Activated CD4-positive, alpha-beta T cell treated with anti-CD3 and anti-CD28 coated beads, Interleukin-2, amount 50 U/mL, for 48 hours (primary cell): ENCODE results near the gene DNAJB4.
"Not testable (repeated sequence)": the region's sequence is repeated elsewhere in the genome, so short reads cannot be mapped to it uniquely, and the experiment has no call there.

Experiments used
- DNase-seq, 2 experiments: peaks; one replicate each; pipeline ENCODE4 v3.0.0-alpha.2; 2020

The DNAJB4 gene

DNA sequence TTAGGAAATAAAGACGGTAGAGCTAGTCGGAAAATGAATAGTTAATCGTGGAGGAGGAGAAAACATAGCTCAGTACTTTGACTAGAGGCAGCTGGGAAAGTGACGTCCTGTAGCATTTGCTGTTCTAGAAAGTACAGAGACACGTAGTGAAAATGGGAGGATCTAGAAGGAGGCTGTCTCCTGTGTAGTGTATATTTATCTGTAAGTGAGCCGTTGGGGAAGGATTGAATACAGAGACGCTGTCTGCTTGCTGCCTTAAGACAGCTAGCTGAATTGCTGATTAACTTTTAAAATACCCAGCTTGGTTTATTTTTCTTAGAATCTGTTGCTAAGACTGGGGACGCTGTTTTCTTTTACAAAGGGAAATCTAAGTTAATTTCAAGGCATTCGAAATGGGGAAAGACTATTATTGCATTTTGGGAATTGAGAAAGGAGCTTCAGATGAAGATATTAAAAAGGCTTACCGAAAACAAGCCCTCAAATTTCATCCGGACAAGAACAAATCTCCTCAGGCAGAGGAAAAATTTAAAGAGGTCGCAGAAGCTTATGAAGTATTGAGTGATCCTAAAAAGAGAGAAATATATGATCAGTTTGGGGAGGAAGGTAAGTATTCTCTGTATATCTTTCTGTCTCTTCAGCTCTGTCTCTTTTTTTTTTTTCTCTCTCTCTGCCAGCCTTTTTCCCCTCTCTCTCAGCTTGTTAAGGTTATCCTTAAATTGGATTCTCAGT is at the start of gene DNAJB4:
Gene DNAJB4, plus strand, starts transcription at position 221 of the 729 bp plus-strand sequence. Its CDS starts 172 bp downstream, at position 393.
- DNase-seq, result peak; percentile 31 to 51

DNA sequence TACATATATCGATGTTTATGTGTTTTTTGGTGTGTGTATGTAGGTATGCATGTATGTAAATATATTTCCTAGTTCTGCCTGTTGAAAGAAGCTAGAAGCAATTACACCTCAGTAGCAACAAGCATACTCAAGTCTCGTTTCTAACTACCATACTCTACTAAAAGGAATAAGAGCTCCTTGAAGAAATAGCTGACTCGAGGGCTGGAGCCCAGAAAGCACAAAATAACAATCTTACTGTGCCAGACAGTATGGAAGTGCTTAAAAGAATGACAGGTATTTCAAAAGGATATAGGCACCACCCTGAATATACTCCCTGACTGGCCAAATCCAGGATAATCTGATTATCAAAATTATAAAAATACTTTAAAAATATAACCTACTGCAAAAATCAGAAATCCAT is 49.0 kb upstream of the DNAJB4 start:
- DNase-seq, result no peak

DNA sequence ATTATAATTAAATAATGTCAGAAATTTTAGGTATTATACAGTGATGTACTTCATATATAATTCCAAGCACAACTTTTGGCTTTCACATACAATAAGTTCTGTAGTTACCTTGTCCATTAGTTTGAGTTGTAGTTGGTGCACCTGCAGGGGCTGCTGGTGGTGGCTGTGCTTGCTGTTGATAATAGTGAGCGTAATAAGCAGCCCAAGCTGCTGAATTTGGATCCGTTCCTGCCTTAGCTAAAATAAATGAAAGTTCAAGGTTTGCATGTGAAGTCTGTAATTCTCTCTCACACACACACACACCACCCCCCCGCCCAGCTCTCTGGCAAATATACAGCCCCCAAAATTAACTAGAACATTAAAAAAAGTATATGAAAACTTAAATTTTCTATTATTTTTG is 48.3 kb upstream of the DNAJB4 start:
- no peak for DNase-seq

DNA sequence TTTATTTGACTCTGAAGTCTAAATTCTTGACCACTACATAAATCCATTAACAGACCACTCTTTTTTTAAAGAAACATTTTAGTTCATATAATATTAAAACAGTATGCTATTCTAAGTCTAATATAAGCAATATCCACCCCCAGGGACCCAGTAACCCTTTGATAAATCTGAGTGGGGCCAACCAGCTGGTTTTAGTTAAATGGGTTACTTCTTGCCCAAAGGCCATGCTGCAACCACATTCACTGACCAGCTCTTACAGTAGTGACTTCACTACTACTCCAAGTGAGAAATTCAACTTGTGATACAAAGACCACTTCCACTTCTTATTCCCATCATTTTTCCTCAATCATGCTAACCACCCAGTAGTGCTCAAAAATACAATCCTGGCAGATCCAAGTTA is 46.3 kb upstream of the DNAJB4 start:
- no peak for DNase-seq

DNA sequence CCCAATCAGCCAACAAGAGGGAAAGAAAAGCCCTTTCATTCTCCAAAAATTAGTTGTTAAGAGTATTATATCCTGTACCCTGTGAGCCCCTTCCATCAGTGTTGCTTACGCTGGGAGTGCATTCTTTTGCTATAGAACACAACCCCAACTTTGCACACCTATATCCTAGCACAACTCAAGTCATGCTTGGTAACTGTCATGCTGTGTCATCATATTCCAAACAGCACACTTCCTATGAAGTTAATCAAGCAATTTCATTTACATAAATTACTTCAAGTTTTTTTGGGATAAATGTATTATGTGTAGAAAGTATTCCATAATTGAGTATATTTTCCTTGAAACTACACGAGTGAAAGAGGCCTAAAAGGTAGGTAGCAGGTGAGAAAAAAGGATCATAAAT is 45.9 kb upstream of the DNAJB4 start:
- DNase-seq, result no peak

DNA sequence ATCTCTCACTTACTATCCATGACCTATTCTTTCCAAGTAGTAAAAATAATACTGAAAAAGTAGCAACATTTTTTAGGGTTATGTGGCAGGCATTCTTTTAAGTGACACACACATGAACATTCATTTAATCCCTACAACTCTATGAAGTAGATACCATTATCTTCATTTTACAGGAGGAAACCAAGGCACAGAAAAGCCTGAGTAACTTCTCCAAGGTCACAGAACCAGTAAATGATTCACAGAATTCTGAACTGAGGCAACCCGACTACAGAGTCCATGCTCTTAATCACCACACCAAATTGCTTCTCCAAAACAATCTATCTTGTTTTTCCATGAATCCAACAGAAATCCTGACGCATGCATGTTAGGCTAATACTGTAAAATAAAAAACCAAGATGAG is 43.3 kb upstream of the DNAJB4 start:
- no peak for DNase-seq

DNA sequence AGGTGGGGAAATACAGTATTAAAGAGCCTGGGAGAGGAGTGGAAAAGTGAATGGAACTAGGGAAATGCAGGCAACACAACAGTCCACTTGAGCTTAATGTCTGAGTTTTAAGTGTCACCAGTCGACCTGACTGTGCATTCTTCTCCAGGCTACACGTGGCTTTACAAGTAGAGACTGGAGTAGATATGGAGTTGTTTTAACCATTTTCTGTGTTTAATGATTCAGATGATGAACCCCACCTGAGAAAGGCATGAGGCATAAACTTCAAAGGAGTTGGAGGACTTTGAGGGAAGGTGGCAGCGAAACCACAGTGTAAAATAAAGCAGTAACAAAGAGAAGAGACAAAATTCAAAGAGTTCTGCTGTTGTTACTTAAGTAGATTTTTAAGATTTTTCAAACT is 38.4 kb upstream of the DNAJB4 start:
- no peak for DNase-seq

DNA sequence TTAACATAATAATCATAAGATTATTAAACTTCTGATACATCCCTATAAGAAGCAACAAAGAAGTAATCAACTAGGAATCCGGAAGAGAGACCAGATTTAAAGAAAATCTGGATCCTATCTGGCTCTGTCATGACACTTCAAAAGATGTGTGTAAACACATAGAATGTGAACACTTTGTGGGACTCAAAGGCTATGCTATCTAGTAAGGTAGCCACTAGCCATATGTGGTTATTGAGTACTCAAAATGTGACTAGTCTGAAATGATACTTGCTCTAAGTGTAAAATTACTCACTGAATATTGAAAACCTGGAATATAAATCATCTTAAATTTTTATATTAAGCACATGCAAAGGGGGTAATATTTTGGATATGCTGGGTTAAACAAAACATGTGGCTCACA is 34.5 kb upstream of the DNAJB4 start:
- no peak for DNase-seq

DNA sequence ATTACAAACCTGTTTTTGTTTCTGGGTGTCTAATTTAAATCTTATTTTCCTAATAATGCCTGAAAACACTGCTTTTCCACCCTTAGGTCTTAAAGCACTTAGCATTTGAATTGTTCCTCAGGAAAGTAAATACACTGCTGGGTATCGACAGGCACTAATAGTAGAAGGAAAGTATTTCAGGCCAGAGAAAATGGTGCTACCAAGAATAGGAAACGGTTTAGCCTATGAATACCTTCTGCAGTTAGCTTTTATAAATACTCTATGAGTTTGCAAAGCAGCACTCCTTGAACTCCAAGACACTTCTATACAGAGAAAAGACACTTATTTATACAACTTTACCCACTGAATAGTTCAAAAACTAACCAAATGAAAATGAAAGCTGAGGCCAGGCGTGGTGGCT is 32.7 kb upstream of the DNAJB4 start:
- no peak for DNase-seq

DNA sequence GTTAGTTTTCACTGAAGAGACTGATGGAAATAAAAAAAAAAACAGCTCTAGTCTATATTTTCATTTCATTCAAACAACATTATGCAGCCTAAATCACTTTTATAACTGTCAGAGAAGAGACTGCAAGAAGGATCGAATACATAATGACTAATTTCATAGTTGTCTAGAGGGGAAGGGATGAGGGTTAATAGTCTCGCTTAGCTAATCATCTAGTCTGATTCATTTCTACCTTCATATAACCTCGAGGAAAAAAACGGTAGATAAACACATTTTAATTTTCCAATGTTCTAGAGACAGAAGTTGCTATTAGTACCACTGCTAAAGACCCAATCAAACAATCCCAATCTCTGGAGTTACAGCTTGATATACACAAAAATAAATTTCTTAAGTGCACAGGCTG is 29.4 kb upstream of the DNAJB4 start:
- DNase-seq, result no peak

DNA sequence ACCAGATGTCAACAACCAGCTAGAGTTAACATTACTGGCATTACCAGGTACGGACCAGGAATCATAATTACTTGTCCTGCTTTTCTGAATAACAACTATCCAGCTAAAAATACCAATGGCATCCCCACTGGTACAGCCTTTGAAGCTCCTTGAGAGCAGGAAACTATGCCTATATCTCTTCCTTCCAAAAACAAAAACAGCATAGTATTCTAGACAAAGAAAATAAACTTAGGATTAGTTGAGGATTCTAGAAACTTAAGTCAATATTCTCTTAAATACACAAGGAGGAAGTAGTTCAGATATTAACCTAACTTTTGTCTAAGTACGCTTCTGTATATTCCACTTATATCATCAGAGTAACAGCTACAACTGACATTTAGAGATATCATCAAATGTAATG is 28.8 kb upstream of the DNAJB4 start:
- no peak for DNase-seq

DNA sequence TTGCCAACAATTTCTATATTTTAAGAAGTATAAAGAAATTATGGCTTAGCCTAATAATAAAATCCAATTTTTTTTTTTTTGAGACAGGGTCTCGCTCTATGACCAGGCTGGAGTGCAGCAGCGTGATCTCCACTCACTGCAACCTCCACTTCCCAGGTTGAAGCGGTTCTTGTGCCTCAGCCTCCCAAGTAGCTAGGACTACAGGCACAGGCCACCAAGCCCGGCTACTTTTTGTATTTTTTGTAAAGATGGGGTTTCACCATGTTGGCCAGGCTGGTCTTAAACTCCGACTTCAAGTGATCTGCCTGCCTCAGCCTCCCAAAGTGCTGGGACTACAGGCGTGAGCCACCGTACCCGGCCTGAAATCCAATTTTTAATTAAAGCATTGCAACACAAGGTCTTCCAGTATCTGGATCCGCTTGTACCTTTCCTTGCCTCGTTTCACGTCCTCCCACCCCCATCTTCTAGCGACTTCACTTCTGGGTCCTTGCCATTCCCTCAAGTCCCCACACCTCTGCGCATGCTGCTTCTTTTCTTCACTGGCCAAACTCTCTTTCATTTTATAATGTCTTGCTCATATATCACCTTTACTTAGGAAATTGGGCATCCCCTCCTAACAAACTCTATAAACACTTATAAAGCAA is 28.2 kb upstream of the DNAJB4 start:
- DNase-seq, result peak in 1 of 2 experiments; percentile 15

DNA sequence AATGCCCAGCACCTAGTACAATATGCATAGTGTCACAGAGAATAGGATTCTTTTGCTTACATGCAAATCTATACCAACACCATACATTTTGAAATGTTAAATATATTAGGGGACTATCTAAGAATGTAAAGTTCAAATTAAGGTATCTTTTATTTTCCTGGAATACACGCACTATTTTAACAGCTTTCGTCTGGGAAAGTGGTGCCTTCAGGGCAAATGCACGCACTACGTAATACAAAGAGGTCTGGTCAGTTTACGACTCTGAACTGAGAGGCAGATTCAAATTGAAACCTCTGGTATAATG is 26.8 kb upstream of the DNAJB4 start:
- no peak for DNase-seq

DNA sequence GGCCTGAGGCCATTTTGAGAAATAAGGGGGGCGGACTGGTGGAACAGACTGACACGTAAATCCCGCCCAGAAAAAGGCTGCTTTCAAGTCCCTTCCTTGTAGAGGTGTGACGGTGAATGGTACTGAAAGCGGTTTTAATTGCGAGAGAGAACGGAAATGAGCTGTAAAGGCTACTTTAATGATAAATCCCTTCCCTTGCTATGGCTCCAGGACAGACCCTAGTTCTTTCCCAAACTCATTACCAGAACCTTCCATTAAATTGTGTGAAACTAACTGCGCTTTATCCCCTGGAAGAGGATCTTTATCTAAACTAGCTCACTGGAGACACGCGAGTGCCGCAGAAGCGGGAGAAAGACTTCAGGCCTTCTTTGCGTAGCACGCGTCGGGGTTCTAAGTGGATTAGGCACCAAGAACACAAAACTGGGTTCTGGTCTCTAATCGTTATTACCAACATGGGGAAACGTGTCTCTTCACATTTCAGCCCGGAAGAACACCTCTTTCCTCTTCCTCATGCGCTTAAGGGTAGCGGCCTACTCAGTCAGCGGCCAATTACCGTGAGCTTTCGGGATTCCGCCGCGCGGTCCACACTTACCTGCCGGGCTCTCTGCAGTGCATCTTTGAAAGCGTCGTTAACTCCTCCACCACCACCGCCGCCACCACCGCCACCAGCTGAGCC is 26.3 kb upstream of the DNAJB4 start:
- DNase-seq, result peak; percentile 64 to 80

DNA sequence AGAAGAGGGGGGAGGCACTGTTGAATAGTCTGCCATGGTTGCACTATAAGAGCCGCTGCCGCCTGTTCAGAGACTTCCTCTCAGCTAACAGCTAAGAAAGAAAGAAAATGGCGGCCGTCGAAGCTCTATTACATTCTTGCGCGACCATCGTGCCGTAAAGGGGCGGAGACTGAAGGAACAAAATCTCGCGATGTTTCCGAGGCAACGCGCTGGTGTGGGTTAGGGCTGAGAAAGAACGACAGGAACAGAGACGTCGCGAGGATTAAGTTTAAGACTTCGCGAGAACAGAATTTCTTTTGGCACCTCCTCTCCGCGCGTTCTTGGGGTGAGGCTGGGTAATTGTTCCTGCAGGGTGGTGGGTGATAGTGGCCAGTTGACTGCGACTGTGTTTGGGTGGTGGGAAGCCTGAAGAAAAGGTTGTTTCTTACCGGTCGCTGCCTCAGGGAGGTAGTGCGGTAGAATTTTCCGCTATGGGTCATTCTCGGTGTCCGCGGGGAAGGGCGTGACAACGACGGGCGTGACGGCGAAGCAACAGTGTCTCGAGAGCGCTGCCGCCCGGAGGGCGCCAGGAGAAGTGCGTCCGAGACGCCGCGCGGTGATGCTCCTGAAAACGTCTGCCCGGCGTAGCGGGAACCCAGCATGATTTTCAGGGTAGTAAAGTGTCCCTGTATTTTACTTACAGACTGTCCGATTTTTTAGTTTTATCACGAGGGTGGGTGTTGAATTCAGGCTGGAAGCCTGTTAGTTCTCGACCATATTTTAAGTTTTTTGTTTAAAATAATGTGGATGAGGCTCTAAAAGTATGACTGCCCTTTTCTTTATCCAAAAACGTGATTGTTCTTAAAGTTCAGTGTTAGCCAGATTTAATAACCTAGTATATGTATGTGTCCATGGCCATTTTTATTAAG is 25.5 kb upstream of the DNAJB4 start, which contains the start of gene FUBP1:
Gene FUBP1, minus strand, starts transcription at position 104 of the 908 bp plus-strand sequence. Its CDS starts 68 bp downstream, at position 36.
- DNase-seq, result peak; percentile 94 to 96

DNA sequence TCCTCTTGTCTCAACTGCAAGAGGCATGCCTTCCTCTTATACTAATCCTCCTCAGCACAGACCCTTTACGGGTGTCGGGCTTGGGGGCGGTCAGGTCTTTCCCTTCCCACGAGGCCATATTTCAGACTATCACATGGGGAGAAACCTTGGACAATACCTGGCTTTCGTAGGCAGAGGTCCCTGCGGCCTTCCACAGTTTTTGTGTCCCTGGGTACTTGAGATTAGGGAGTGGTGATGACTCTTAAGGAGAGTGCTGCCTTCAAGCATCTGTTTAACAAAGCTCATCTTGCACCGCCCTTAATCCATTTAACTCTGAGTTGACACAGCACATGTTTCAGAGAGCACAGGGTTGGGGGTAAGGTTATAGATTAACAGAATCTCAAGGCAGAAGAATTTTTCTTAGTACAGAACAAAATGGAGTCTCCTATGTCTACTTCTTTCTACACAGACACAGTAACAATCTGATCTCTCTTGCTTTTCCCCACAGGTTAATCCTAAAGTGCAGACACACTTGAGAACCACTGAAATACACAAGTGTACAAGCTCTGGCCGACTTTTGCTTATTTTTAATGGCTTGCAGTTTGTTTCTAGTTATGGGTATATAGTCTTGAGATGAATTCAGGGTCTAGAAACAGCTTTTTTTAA is 21.3 kb upstream of the DNAJB4 start:
- not testable (repeated sequence) for DNase-seq

DNA sequence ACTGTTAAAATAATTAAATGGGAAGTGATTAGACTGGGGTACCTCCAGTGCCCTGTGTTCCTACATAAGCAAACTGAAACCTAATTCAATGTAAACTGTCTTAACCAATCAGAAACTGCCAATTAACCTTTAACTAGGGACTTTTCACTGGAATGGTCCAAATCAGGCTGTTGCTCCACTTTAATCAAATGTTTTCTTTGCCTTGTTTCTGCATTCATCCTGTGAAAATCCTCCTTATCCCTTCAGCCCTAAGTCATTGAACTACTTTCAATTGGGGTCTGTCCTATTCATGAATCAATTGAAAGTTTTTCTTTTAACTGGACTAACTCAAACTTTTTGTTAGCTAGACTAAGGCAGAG is 20.8 kb upstream of the DNAJB4 start:
- DNase-seq, result no peak

DNA sequence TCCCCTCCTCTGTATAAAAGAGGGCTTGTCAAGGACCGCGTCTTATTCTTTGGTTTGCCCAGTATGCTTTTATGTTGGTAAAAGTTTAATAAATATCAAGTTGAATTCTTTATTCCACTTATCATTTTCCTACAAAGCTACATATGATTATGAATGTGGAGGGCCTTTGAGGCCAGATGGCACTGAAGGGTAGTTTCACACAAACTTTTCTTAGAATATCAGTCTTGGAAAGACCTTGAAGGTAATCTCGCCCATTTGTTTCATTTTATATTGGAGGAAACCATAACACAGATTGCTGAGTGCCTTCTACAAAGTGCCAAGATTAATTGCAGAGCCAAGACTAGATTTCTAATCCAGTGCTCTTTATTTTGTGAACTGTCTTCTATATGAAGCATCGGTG is 20.1 kb upstream of the DNAJB4 start:
- DNase-seq, result no peak

DNA sequence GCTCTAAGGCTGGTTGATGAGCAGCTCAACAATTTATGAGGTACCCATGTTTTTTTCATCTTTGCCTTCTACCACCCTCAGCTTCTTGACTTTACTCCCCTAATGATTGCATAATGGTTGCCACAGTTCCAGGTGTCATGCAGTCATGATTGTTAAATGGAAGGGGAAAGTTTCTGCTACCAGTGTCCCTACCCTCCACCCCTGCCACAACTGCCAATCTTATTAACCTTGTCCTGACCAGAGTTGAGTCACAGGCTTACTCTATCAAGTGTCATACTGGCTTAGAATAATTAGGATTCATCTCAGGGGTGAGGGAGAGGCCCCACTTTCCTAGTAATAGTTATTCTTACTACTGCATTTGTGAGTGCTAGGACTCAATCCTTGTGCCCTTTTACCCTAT is 17.9 kb upstream of the DNAJB4 start:
- DNase-seq, result peak in 1 of 2 experiments; percentile 17

DNA sequence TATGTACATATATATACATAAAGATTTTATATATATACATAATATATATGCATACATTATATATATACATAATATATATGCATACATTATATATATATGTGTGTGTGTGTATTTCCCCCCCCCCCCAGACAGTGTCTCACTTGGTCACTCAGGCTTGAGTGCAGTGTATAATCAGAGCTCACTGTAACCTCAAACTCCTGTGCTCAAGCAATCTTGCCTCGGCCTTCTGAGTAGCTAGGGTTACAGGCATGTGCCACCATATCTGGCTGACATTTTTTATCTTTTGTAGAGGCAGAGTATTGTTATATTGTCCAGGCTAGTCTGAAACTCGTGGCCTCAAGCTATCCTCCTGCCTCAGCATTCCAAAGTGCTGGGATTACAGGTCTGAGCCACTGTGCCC is 16.8 kb upstream of the DNAJB4 start:
- no peak for DNase-seq

DNA sequence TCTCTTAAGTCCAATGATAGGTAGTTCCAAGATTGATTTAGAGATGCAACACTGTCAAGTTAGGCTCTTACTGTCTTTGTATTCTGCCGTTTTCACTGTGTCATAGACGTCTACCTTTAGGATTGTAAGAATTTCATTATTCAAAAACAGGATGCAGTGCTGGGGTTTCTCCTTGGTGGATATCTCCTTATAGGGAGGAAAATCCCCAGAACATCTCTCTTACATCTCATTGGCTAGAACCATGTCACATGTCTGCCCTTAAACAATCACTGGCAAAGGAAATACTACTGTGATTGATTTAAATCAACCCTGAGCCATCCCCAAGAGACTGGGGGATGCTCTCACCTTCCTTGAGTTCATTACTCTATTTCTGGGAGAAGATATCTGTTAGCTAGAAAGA is 15.0 kb upstream of the DNAJB4 start:
- no peak for DNase-seq

DNA sequence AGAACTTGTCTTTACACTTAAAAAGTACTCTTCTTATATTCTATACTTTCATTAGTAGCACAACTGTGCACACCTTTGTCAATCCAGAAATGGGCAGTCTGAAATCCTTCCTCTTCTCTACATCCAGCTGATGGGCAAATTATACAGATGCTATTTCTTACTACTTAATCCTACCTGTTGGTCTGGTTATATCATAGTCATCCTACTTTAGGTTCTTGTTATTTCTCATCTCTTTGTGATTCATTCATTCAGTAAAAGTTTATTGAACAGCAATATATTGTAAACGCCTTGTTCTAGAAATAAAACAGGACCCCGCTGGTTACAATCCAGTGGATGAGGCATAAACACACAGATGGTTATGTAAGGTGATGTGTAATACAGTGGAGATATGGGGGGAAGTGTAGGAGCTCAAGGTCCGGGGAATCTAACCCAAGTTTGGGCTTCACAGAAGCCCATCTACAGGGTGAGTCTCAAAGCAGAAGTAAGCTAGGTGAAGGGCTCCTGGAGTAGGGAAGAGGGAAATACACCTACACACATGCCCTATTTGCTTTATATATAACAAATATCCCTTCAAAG is 14.0 kb upstream of the DNAJB4 start:
- DNase-seq, result no peak
